Ovary (tissue), 3 donors: ENCODE results near the gene ADAM10.

ENCODE experiments used
- EP300 ChIP-seq: sonication (generic); formaldehyde crosslinking; IDR thresholded peaks from one replicate; pipeline ENCODE4 v1.6.1; 2017; ENCODE audit warnings: antibody characterized with exemption
- POLR2A ChIP-seq: fragments of 450-650 bp; IDR thresholded peaks from one replicate; pipeline ENCODE4 v1.6.1; 2017; ENCODE audit warnings: antibody characterized with exemption, mild to moderate bottlenecking, moderate library complexity
- TF ChIP-seq, protein P1 (sequence below), 3 donors: fragments of 450-650 bp in 2 of 3; fragments of 200-600 bp in 1 of 3; IDR thresholded peaks; one replicate each; pipeline versions ENCODE4 v1.5.1 to v1.8.0; 2016 to 2022; ENCODE audit warnings: antibody characterized with exemption in 3 of 3, mild to moderate bottlenecking in 1 of 3
- donor health status: DM: no; HTN: no; CAD: no.

DNA sequence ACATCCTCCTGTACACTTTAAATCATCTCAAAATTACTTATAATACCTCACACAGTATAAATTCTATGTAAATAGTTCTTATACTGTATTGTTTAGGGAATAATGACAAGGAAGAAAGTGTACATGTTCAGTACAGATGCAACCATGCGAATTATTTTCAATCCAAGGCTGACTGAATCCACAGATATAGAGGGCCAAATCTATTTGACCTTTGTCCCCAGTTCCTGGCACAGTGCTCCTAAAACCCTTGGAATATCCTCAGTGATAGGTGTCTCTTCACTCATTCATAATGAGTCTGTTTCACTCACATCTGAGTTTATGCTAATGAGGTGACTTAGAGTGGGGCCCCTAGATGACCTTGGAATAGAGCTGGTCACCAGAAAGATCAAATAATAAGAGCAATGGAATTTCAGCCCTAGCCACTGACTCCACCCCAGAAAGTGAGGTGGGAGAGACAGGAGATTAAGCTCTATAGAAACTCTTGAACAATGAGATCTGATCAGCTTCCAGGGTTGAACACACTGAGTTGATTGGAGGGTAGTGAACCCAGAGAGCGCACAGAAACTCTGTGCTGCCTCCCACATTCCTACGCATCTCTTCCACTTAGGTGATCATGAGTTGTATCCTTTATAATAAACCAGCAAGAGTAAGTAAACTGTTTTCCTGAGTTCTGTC, 65.3 kb downstream of the ADAM10 start:
- TF ChIP-seq, protein P1, sequence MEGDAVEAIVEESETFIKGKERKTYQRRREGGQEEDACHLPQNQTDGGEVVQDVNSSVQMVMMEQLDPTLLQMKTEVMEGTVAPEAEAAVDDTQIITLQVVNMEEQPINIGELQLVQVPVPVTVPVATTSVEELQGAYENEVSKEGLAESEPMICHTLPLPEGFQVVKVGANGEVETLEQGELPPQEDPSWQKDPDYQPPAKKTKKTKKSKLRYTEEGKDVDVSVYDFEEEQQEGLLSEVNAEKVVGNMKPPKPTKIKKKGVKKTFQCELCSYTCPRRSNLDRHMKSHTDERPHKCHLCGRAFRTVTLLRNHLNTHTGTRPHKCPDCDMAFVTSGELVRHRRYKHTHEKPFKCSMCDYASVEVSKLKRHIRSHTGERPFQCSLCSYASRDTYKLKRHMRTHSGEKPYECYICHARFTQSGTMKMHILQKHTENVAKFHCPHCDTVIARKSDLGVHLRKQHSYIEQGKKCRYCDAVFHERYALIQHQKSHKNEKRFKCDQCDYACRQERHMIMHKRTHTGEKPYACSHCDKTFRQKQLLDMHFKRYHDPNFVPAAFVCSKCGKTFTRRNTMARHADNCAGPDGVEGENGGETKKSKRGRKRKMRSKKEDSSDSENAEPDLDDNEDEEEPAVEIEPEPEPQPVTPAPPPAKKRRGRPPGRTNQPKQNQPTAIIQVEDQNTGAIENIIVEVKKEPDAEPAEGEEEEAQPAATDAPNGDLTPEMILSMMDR (IDR thresholded peaks at IDR 0.05), result no peak
- TF ChIP-seq POLR2A (no peak), EP300 (no peak)
